NAMALWA (cell line): ENCODE measurements around the gene SEC11C.

ENCODE experiments used
- DNase-seq: peaks from one replicate; pipeline ENCODE4 v3.0.0-alpha.2; 2015; ENCODE audit warnings: low spot score

SEC11C gene

DNA sequence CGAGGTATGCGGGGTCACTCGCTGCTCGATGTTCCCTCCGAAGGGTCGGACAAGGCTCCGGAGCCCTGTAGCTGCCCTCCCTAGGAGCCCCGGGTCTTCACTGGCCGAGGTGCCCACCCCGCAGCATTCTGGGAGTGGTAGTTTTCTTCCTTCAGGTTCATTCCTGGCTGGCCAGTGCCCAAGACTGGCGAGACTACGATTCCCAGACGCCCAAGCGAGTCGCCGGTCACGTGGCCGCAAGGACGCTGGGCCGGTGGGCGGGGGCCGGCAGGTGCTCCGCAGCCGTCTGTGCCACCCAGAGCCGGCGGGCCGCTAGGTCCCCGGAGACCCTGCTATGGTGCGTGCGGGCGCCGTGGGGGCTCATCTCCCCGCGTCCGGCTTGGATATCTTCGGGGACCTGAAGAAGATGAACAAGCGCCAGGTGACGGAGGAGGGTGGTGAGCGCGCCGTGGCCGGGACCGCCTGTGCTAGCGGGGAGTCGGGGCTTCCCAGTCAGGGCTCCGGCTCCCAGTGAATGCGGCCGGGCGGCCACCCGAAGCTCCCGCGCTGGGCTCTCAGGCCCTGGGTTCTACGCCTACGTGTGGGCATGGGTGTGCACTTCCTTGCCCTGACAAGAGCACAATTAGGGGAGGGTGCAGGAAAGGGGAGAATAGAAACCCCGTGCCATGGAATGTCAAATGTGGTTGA lies at the start of gene SEC11C:
SEC11C (plus strand) TSS at position 270 of the 687 bp plus-strand sequence; CDS start at position 335, 65 bp downstream.
- peak; percentile 100 for DNase-seq

GRCh38 chr18:59090966-59091603 lies 48.6 kb upstream of the SEC11C start:
- no peak for DNase-seq

- DNase-seq = no peak
These were observed 46.0 kb upstream of the SEC11C start for GRCh38 chr18:59093668-59094067.

DNA sequence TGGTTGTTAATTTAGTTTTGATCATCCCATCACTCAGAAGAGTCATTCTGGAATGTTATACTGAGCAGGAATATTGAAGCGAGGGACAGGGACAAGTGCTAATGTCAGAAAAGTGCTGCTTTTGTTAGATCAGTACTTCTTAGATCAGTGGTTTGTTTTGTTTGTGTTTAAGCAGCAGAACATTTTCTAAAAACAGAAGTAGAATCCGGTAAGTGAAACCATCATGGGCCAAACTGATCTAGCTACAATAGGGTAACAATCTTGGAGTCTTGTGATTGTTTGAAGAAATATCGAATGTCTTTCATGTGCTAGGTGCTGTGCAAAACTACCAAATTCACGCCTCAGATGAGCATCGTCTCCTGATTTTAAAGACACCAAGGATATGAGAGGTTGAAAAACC lies 45.1 kb upstream of the SEC11C start:
- no peak for DNase-seq

DNA sequence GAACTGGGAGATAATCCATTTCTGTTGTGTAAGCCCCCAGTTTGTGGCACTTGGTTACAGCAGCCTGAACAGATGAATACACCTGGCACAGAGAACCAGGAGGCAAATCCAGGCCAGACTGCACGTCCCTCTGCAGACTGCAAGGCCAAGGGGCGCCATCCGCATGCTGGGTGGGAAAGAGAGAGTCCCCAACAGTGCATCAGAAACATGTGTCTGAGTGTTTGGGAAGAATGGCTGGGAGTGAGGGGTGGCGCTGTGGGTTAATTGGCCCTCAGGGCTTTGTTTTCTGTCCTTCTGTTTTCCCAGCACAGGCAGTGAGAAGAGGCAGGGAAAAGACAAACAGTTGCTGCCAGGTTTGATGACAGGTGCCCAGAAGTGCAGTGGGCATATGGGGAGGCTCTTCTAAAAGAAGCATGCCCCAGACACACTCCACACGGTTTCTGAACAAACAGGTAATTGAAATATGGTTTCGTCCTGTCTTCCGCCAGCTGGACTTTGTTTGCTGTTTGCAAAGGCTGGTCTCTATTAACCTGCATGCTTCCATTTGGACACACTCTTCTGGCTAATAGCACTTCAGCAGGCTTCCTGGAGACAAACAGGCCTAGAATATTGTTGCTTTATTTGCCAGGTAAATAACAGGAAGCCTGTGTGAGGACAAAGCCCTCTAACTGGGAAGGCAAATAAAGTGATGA lies 43.4 kb upstream of the SEC11C start:
- DNase-seq = no peak

GRCh38 chr18:59101830-59102414 lies 37.8 kb upstream of the SEC11C start:
- DNase-seq = no peak

GRCh38 chr18:59109375-59109774 lies 30.3 kb upstream of the SEC11C start:
- no peak for DNase-seq

DNA sequence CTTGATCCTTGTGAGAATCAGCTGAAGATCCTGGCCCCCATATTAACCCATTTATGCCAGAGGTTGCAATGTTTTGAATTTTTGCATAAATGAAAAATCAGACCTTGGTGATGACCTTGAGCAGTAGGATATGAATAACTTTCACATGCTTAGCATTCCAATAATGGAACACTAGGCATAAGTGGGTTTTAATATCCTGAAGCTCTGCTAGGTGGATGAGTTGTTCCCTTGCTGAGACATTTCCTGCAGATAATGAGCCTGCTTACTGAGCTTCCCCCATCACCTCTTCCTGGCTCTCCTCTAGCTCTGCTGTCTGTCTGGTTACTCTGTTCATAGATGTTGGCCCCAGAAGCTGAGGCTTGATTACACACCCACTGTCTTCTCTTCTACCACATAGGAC lies 25.5 kb upstream of the SEC11C start:
- DNase-seq = no peak

- DNase-seq = no peak
These were observed 15.9 kb upstream of the SEC11C start for GRCh38 chr18:59123588-59124369.

- DNase-seq = no peak
These were observed 15.3 kb upstream of the SEC11C start for GRCh38 chr18:59124370-59124704.

GRCh38 chr18:59127047-59127446 lies 12.6 kb upstream of the SEC11C start:
- DNase-seq = no peak

GRCh38 chr18:59129951-59130703 lies 9.6 kb upstream of the SEC11C start:
- DNase-seq = no peak

GRCh38 chr18:59132810-59133465 lies 6.7 kb upstream of the SEC11C start:
- DNase-seq = no peak

GRCh38 chr18:59139291-59139614 lies 431 bp upstream of the SEC11C start:
- peak; percentile 99 for DNase-seq

- peak; percentile 75 for DNase-seq
These were observed 710 bp downstream of the SEC11C start for GRCh38 chr18:59140302-59140885.

DNA sequence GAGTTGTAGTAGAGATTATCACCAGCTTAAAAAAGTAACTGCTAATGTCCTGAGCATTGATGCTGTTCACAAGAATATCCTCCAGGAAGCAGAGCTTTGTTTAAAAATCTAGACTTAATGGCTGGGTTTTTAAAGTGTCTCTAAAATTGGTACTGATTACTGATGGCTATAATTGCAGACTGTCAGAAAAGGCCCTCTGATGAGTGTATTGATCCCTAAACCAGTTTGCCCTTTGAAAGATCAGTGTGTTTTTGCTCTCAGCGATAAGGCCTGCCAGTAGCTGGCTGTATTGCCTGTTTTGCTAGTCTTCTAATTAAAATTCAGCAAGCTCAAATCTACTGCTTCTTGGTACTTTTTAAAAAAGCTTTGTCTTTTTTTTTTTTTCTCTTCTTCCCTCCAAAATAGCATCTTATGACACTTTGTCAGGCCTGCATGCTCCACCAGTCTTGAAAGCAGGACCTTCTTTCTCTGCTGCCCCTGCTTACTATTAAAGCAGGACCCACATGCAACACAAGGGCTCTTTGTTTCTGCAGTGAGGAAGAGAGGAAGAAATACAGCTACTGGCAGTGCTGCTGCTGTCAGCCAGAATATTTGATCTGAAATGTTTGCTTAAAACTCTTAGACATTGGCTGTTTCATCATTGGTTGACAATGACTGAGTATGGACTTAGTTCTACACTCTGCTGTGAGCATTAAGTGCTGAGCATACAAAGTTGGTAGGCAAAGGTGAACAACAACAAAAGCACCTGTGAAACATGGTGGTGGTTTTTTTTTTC lies 1.8 kb downstream of the SEC11C start:
- peak; percentile 68 for DNase-seq

- peak; percentile 37 for DNase-seq
These were observed 2.6 kb downstream of the SEC11C start for GRCh38 chr18:59142274-59142673.

DNA sequence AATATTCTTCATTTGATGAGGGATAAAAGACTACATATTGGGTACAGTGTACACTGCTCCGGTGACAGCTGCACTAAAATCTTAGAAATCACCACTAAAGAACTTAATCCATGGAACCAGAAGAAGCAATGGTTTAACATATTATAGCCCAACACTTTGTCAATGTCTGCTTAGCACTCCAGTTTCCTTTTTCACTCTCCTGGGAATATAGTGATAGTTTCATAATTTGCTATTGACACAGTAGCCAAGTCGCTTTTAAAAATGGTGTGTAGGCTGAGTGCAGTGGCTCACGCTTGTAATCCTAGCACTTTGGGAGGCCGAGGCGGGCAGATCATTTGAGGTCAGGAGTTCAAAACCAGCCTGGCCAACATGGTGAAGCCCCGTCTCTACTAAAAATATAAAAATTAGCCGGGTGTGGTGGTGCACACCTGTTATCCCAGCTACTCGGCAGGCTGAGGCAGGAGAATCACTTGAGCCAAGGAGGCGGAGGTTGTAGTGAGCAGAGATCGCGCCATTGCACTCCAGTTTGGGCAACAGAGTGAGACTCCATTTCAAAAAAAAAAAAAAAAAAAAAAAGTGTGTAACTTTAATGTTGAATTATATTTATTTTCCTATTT lies 3.2 kb downstream of the SEC11C start:
- peak; percentile 29 for DNase-seq

DNA sequence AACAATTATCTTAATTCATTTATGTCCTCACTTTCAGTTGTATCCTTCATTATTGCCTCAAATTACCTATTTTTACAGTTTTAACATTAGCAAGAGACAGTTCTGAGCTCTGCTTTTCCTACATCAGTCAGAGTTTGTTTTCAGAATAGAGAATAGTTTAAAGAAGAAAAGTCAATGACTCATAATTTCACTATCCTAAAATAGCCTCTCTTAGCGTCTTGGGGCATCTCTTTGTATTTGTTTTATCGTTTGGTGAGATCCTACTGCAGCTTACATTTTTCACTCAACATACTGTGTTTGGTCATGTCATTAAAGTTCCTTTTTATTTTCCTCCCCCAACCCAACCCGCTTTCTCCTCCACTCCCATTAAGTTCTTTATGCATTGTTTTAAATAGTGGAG lies 3.8 kb downstream of the SEC11C start:
- DNase-seq = peak; percentile 22
